Activated CD4-positive, alpha-beta memory T cell treated with anti-CD3 and anti-CD28 coated beads for 36 hours (primary cell): ENCODE results near the gene NHS. TPM values are rescaled to one million over a fixed set of nuclear protein-coding genes. Genes with fewer than 3 reads are reported as not detected.
A peak's percentile ranks its signal among the peaks of the same experiment; 100 is the strongest.

Source experiments
- CTCF ChIA-PET: fragments of 350-600 bp; sonication (Branson Sonifier 250); formaldehyde crosslinking; loops from one replicate; lab custom pipeline; 2021; ENCODE audit warnings: antibody characterized with exemption, inconsistent platforms; lab: Charles Lee
- POLR2A ChIA-PET: fragments of 350-600 bp; sonication (Branson Sonifier 250); formaldehyde crosslinking; loops from one replicate; lab custom pipeline; 2021; ENCODE audit warnings: antibody characterized with exemption; lab: Charles Lee
- DNase-seq: peaks from one replicate; pipeline ENCODE4 v3.0.0-alpha.2; 2020
- H3K27ac Mint-ChIP-seq: one replicate; pipeline ENCODE4 v1.8.0; 2021; ENCODE audit warnings: mixed read lengths
- H3K27me3 Mint-ChIP-seq: one replicate; pipeline ENCODE4 v1.8.0; 2021; ENCODE audit warnings: mixed read lengths
- H3K36me3 Mint-ChIP-seq: one replicate; pipeline ENCODE4 v1.8.0; 2021; ENCODE audit warnings: mixed read lengths
- H3K4me1 Mint-ChIP-seq: one replicate; pipeline ENCODE4 v1.8.0; 2021; ENCODE audit warnings: low read depth, mixed read lengths
- H3K4me3 Mint-ChIP-seq: one replicate; pipeline ENCODE4 v1.8.0; 2021; ENCODE audit warnings: mild to moderate bottlenecking, mixed read lengths
- H3K9me3 Mint-ChIP-seq: one replicate; pipeline ENCODE4 v1.8.0; 2021; ENCODE audit warnings: mixed read lengths
- intact Hi-C: fragments of 100-400 bp; cut with micrococcal nuclease; formaldehyde crosslinking; loops from one replicate; pipeline ENCODE4 v1.15.1; 2023
- total RNA-seq, 2 experiments: library from RNA; stranded (reverse); gene quantifications; one replicate each; pipeline ENCODE4 v1.2.3, GENCODE V29; 2021

NHS gene
- total RNA-seq, 2 experiments from 2014 or later: 4.8 to 5.0 TPM

GRCh38 chrX:17706676-17707075, 331.7 kb downstream of the NHS start:
- Mint-ChIP-seq H3K4me1 (no peaks in the 10 kb centered on the region), H3K36me3 (no peaks in the 10 kb centered on the region), H3K27me3 (no peaks in the 10 kb centered on the region), H3K9me3 (no peaks in the 10 kb centered on the region), H3K27ac (no peak overlapping the region), H3K4me3 (no peak overlapping the region)
- POLR2A ChIA-PET: no interaction called here
- CTCF ChIA-PET: no interaction called here
- DNase-seq: no peak
- intact Hi-C loops: no loop called here

GRCh38 chrX:17707731-17708130, 332.7 kb downstream of the NHS start:
- POLR2A ChIA-PET: no interaction called here
- intact Hi-C loops: no loop called here
- no peaks in the 10 kb centered on the region for H3K4me1 Mint-ChIP-seq
- no peak overlapping the region for H3K4me3 Mint-ChIP-seq
- DNase-seq: no peak
- no peaks in the 10 kb centered on the region for H3K9me3 Mint-ChIP-seq
- H3K27ac Mint-ChIP-seq: no peak overlapping the region
- no peaks in the 10 kb centered on the region for H3K36me3 Mint-ChIP-seq
- CTCF ChIA-PET: no interaction called here
- H3K27me3 Mint-ChIP-seq: no peaks in the 10 kb centered on the region

- Mint-ChIP-seq H3K4me3 (no peak overlapping the region), H3K36me3 (no peaks in the 10 kb centered on the region), H3K9me3 (no peaks in the 10 kb centered on the region), H3K27me3 (no peaks in the 10 kb centered on the region), H3K4me1 (no peaks in the 10 kb centered on the region), H3K27ac (no peak overlapping the region)
- ChIA-PET CTCF (no interaction called here), POLR2A (no interaction called here)
- DNase-seq: no peak
- intact Hi-C loops: no loop called here
These were observed 335.9 kb downstream of the NHS start for GRCh38 chrX:17710871-17711301.

GRCh38 chrX:17713288-17713687, 338.3 kb downstream of the NHS start:
- Mint-ChIP-seq H3K9me3 (no peaks in the 10 kb centered on the region), H3K4me3 (no peak overlapping the region), H3K27ac (no peak overlapping the region), H3K36me3 (no peaks in the 10 kb centered on the region), H3K27me3 (no peaks in the 10 kb centered on the region), H3K4me1 (no peaks in the 10 kb centered on the region)
- DNase-seq: no peak
- POLR2A ChIA-PET: no interaction called here
- CTCF ChIA-PET: no interaction called here
- intact Hi-C loops: no loop called here

- intact Hi-C loops: no loop called here
- ChIA-PET CTCF (no interaction called here), POLR2A (no interaction called here)
- Mint-ChIP-seq H3K4me1 (no peaks in the 10 kb centered on the region), H3K36me3 (no peaks in the 10 kb centered on the region), H3K9me3 (no peaks in the 10 kb centered on the region), H3K4me3 (no peak overlapping the region), H3K27me3 (no peaks in the 10 kb centered on the region), H3K27ac (no peak overlapping the region)
- no peak for DNase-seq
These were observed 343.7 kb downstream of the NHS start for GRCh38 chrX:17718649-17719165.

- intact Hi-C loops: no loop called here
- H3K9me3 Mint-ChIP-seq: no peaks in the 10 kb centered on the region
- no peaks in the 10 kb centered on the region for H3K27me3 Mint-ChIP-seq
- no peaks in the 10 kb centered on the region for H3K36me3 Mint-ChIP-seq
- DNase-seq: no peak
- POLR2A ChIA-PET: no interaction called here
- H3K4me3 Mint-ChIP-seq: no peak overlapping the region
- no peaks in the 10 kb centered on the region for H3K4me1 Mint-ChIP-seq
- H3K27ac Mint-ChIP-seq: no peak overlapping the region
- CTCF ChIA-PET: no interaction called here
These were observed 344.7 kb downstream of the NHS start for GRCh38 chrX:17719711-17720110.

- Mint-ChIP-seq H3K4me1 (no peaks in the 10 kb centered on the region), H3K27ac (no peak overlapping the region), H3K4me3 (no peak overlapping the region), H3K9me3 (no peaks in the 10 kb centered on the region), H3K27me3 (no peaks in the 10 kb centered on the region), H3K36me3 (no peaks in the 10 kb centered on the region)
- DNase-seq: no peak
- intact Hi-C loops: no loop called here
- ChIA-PET POLR2A (no interaction called here), CTCF (no interaction called here)
These were observed 346.7 kb downstream of the NHS start for GRCh38 chrX:17721715-17722114.

- H3K36me3 Mint-ChIP-seq: no peaks in the 10 kb centered on the region
- no peak overlapping the region for H3K27ac Mint-ChIP-seq
- ChIA-PET CTCF (no interaction called here), POLR2A (no interaction called here)
- DNase-seq: no peak
- H3K27me3 Mint-ChIP-seq: no peaks in the 10 kb centered on the region
- intact Hi-C loops: no loop called here
- no peaks in the 10 kb centered on the region for H3K4me1 Mint-ChIP-seq
- H3K9me3 Mint-ChIP-seq: no peaks in the 10 kb centered on the region
- no peak overlapping the region for H3K4me3 Mint-ChIP-seq
These were observed 350.2 kb downstream of the NHS start for GRCh38 chrX:17725181-17725580.

- intact Hi-C loops: no loop called here
- no peak for DNase-seq
- Mint-ChIP-seq H3K27ac (no peak overlapping the region), H3K36me3 (no peaks in the 10 kb centered on the region), H3K27me3 (no peaks in the 10 kb centered on the region), H3K4me3 (no peak overlapping the region), H3K4me1 (peaks cover 3% of the 10 kb centered on the region), H3K9me3 (no peaks in the 10 kb centered on the region)
- ChIA-PET CTCF (no interaction called here), POLR2A (no interaction called here)
These were observed 357.3 kb downstream of the NHS start for GRCh38 chrX:17732138-17732783.

- no peak overlapping the region for H3K4me3 Mint-ChIP-seq
These were observed 360.4 kb downstream of the NHS start for GRCh38 chrX:17735406-17735805.

GRCh38 chrX:17736478-17736855, 361.5 kb downstream of the NHS start:
- peak overlapping the region; percentile 74 for H3K4me3 Mint-ChIP-seq
- H3K27ac Mint-ChIP-seq: peak overlapping the region; percentile 73
- H3K36me3 Mint-ChIP-seq: no peaks in the 10 kb centered on the region
- H3K4me1 Mint-ChIP-seq: peaks cover 19% of the 10 kb centered on the region
- ChIA-PET CTCF (no interaction called here), POLR2A (no interaction called here)
- no peaks in the 10 kb centered on the region for H3K9me3 Mint-ChIP-seq
- H3K27me3 Mint-ChIP-seq: peaks cover 4% of the 10 kb centered on the region
- intact Hi-C loops: loop anchor here (2.0 to 5.0 kb wide), 5 partner anchors 34 to 869 kb away; partner anchors contain the start of gene REPS2
- no peak for DNase-seq

More at GRCh38 chrX:17735406-17735805, 360.4 kb downstream of the NHS start:
- Mint-ChIP-seq H3K27me3 (peaks cover 1% of the 10 kb centered on the region), H3K36me3 (no peaks in the 10 kb centered on the region), H3K9me3 (no peaks in the 10 kb centered on the region), H3K4me1 (peaks cover 19% of the 10 kb centered on the region), H3K27ac (no peak overlapping the region)
- ChIA-PET CTCF (no interaction called here), POLR2A (no interaction called here)
- intact Hi-C loops: loop anchor here (5.0 kb wide), 3 partner anchors 68 to 868 kb away; partner anchors contain the start of gene REPS2
- no peak for DNase-seq

- CTCF ChIA-PET: no interaction called here
- intact Hi-C loops: loop anchor here (2.0 to 5.0 kb wide), 5 partner anchors 34 to 870 kb away; partner anchors contain the start of gene REPS2
- peaks cover 19% of the 10 kb centered on the region for H3K4me1 Mint-ChIP-seq
These were observed 362.1 kb downstream of the NHS start, which contains the start of gene SCML1 for GRCh38 chrX:17736856-17737709. TSS of gene SCML1 (plus strand) at chrX:17737493. CDS start at chrX:17744187, 6,694 bp downstream.

More at GRCh38 chrX:17736856-17737709, 362.1 kb downstream of the NHS start, which contains the start of gene SCML1:
- Mint-ChIP-seq H3K36me3 (no peaks in the 10 kb centered on the region), H3K9me3 (no peaks in the 10 kb centered on the region), H3K4me3 (peak within 1 kb of the TSS; percentile 75), H3K27ac (peak within 1 kb of the TSS; percentile 73), H3K27me3 (peaks cover 4% of the 10 kb centered on the region)
- DNase-seq: peak; percentile 94
- POLR2A ChIA-PET: no interaction called here
